Kidney (tissue), 22 donors: ENCODE results near the gene CILP2. TPM values are rescaled to one million over a fixed set of nuclear protein-coding genes. Genes with fewer than 3 reads are reported as not detected.

Experiments used
- DNase-seq, 5 donors: peaks; one replicate each; pipeline ENCODE4 v3.0.0-alpha.2; 2013 to 2020
- FAIRE-seq: peaks from 2 replicates; lab custom pipeline; 2012; peaks lifted over from hg19 to GRCh38; lab: Jason Lieb, UNC
- H3K27ac ChIP-seq, 2 donors: one replicate each; pipeline ENCODE4 v1.7.0; 2013; ENCODE audit warnings: low read depth in 2 of 2, low read length in 2 of 2, inconsistent platforms in 1 of 2
- H3K27me3 ChIP-seq: one replicate; pipeline ENCODE4 v1.7.1; 2013; ENCODE audit warnings: low read length, inconsistent platforms; ENCODE audit not compliant: control insufficient read depth, insufficient read depth
- H3K36me3 ChIP-seq, 3 donors: one replicate each; pipeline versions ENCODE4 v1.7.0 to v1.7.1; 2013; ENCODE audit warnings: low read length in 3 of 3, control low read depth in 1 of 3, inconsistent platforms in 1 of 3; ENCODE audit not compliant: insufficient read depth in 3 of 3, control insufficient read depth in 2 of 3
- H3K4me1 ChIP-seq, 3 donors: one replicate each; pipeline versions ENCODE4 v1.7.0 to v1.7.1; 2013; ENCODE audit warnings: low read length in 3 of 3, inconsistent platforms in 1 of 3, low read depth in 1 of 3; ENCODE audit not compliant: control insufficient read depth in 2 of 3, insufficient read depth in 2 of 3
- H3K4me3 ChIP-seq, 3 donors: one replicate each; pipeline versions ENCODE4 v1.7.0 to v1.8.1; 2013; ENCODE audit warnings: low read length in 3 of 3, control low read depth in 1 of 3, inconsistent platforms in 1 of 3
- H3K9ac ChIP-seq, 3 donors: one replicate each; pipeline versions ENCODE4 v1.7.0 to v1.7.1; 2013; ENCODE audit warnings: low read length in 3 of 3, control low read depth in 1 of 3, inconsistent platforms in 1 of 3
- H3K9me3 ChIP-seq, 3 donors: one replicate each; pipeline versions ENCODE4 v1.7.0 to v1.7.1; 2013; ENCODE audit warnings: low read length in 3 of 3, control low read depth in 1 of 3, inconsistent platforms in 1 of 3; ENCODE audit not compliant: control insufficient read depth in 2 of 3, insufficient read depth in 1 of 3
- intact Hi-C: fragments of 100-400 bp; cut with DNase I; formaldehyde crosslinking; loops from one replicate; pipeline ENCODE4 v1.11.1; 2022
- long read RNA-seq, 10 donors: library from polyadenylated mRNA in 1 of 10; unstranded in 1 of 10; transcript quantifications; one replicate each; pipeline ENCODE4 v2.0.0 and lab custom pipeline, GENCODE V29; 2021 to 2026
- polyA plus RNA-seq: library from polyadenylated mRNA; stranded (reverse); fragments of 350-450 nt; fragmentation: Illumina TruSeq; extraction: RNeasy Lipid Tissue Mini Kit (QIAGEN cat#74804); gene quantifications from one replicate; pipeline ENCODE4 v1.2.3, GENCODE V29; 2014; ENCODE audit warnings: low read depth, low replicate concordance; ENCODE audit not compliant: insufficient read depth
- total RNA-seq: library from RNA; stranded (reverse); fragmentation: NEBNext Ultra II Directional; extraction: Animal tissue kit (Norgen Biotek cat#: 25700); gene quantifications from one replicate; pipeline ENCODE4 v1.2.1, GENCODE V29; 2021
- TF ChIP-seq, protein P1 (sequence below): IDR thresholded peaks from 3 replicates; pipeline ENCODE4 v1.5.1; 2012; ENCODE audit warnings: mild to moderate bottlenecking, moderate library complexity, borderline replicate concordance; ENCODE audit not compliant: insufficient read depth; ENCODE audit errors: extremely low read depth
- donor health status: control.
- donor health status: control.
- donor health status: control.
- donor health status: control.
- donor health status: control.
- donor health status: DM: yes; HTN: yes; CAD: no.
- donor health status: Normal renal cell carcinoma (clear cell type).

Gene CILP2, protein sequence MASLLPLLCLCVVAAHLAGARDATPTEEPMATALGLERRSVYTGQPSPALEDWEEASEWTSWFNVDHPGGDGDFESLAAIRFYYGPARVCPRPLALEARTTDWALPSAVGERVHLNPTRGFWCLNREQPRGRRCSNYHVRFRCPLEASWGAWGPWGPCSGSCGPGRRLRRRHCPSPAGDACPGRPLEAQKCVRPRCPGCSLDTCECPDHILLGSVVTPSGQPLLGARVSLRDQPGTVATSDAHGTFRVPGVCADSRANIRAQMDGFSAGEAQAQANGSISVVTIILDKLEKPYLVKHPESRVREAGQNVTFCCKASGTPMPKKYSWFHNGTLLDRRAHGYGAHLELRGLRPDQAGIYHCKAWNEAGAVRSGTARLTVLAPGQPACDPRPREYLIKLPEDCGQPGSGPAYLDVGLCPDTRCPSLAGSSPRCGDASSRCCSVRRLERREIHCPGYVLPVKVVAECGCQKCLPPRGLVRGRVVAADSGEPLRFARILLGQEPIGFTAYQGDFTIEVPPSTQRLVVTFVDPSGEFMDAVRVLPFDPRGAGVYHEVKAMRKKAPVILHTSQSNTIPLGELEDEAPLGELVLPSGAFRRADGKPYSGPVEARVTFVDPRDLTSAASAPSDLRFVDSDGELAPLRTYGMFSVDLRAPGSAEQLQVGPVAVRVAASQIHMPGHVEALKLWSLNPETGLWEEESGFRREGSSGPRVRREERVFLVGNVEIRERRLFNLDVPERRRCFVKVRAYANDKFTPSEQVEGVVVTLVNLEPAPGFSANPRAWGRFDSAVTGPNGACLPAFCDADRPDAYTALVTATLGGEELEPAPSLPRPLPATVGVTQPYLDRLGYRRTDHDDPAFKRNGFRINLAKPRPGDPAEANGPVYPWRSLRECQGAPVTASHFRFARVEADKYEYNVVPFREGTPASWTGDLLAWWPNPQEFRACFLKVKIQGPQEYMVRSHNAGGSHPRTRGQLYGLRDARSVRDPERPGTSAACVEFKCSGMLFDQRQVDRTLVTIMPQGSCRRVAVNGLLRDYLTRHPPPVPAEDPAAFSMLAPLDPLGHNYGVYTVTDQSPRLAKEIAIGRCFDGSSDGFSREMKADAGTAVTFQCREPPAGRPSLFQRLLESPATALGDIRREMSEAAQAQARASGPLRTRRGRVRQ
- 0.41 TPM for total RNA-seq
- not detected for polyA plus RNA-seq
- long read RNA-seq, donor 1: 0 reads
- long read RNA-seq, donor 2: 0 reads
- long read RNA-seq, donor 3: 0 reads
- long read RNA-seq, donor 4: 0 reads
- long read RNA-seq, donor 5: 0 reads
- long read RNA-seq, donor 6: 0 reads
- long read RNA-seq, donor 7: 0 reads
- long read RNA-seq, donor 8: 0 reads
- long read RNA-seq, donor 9: 0 reads
- long read RNA-seq, donor 10: 0 reads

DNA sequence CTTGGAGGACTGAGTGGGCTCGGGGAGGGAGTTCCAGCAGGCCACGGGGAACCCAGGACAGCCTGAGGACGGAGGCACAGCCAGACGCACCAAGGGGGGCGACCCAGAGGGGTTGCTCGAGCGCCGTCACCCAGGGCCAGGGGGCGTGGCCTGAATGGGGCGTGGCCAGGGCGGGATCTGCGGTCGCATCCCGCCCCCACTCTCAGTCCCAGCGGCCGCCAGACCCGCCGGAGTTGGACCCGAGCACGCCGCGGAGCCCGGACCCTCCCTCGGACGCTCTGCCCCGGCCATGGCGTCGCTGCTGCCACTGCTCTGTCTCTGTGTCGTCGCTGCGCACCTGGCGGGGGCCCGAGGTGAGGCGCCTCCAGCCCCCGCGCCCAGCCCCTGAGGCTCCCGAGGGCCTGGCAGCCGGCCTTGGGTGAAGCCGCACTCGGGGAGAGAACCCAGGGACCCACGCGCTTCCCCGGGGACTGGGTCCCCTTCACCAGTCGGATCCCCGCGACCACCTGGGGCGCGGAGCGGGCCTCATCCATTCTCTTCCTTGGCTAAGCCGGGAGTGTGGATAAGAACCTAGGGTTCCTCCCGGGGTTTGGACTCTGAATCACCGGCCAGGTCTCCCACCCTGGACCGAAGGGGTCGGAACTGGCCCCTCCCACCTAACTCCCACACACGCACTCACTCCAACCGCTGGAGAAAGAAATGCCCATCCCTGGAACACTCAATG lies at the start of gene CILP2:
TSS of gene CILP2 (plus strand) at position 205 of the 724 bp plus-strand sequence. CDS start at position 290, 85 bp downstream.
- TF ChIP-seq, protein P1, sequence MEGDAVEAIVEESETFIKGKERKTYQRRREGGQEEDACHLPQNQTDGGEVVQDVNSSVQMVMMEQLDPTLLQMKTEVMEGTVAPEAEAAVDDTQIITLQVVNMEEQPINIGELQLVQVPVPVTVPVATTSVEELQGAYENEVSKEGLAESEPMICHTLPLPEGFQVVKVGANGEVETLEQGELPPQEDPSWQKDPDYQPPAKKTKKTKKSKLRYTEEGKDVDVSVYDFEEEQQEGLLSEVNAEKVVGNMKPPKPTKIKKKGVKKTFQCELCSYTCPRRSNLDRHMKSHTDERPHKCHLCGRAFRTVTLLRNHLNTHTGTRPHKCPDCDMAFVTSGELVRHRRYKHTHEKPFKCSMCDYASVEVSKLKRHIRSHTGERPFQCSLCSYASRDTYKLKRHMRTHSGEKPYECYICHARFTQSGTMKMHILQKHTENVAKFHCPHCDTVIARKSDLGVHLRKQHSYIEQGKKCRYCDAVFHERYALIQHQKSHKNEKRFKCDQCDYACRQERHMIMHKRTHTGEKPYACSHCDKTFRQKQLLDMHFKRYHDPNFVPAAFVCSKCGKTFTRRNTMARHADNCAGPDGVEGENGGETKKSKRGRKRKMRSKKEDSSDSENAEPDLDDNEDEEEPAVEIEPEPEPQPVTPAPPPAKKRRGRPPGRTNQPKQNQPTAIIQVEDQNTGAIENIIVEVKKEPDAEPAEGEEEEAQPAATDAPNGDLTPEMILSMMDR: no peak
- H3K9me3 ChIP-seq: no peaks in the 10 kb centered on the region
- no peak for FAIRE-seq
- no peak within 1 kb of the TSS for H3K4me3 ChIP-seq
- peaks cover 18% of the 10 kb centered on the region for H3K27me3 ChIP-seq
- H3K36me3 ChIP-seq: no peaks in the 10 kb centered on the region
- intact Hi-C loops: loop anchor here (10.0 kb wide), 1 partner anchor 427 kb away; no protein-coding TSS in a partner anchor
- DNase-seq: peak; percentile 56 to 85 (median 71)
- H3K9ac ChIP-seq: no peak within 1 kb of the TSS
- H3K27ac ChIP-seq: no peak within 1 kb of the TSS
- H3K4me1 ChIP-seq: peaks cover 0 to 17% (median 5%) of the 10 kb centered on the region in 3 donors

DNA sequence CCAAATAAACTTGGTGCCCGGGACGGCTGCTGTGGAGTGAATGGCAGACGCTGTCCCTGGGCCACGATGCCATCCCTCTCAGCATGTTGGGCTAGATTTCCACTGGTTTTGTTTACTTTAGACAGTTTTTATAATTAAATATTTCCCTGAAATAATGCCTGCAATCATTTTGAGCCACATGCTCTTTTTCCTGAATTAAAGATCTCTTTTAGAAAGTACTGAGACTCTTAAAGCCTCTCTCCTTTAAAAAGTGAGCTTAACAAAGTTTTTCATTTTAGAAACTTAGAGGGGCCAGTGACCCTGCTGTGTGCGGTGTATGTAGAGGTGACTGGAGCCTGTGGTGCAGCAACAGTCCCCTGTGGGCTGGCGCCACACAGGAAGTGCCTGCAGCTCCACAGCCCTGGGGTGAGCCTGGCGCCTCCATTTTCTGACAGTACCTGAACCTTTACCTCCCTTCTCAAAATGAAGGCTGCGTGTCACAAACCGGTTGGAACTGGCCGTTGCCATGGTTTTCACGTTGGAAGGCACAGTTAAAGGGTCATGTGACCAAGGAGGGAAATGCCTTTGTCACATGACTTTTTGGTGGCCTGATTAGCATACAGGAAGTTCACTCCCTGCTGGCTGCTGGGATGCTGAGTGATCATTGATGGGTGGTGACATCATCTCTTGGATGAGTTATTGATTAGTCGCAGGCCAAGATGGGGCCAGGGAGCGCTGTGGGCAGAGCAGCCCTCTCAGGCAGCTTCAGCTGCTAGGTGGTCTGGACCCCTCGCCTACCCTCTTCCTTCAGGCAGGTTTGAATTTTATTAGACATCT lies 49.0 kb upstream of the CILP2 start:
- H3K4me3 ChIP-seq: peak overlapping the region in 2 of 3 donors; percentile 32 to 40
- H3K27me3 ChIP-seq: no peaks in the 10 kb centered on the region
- H3K27ac ChIP-seq: peak overlapping the region; percentile 80 to 91
- no peaks in the 10 kb centered on the region for H3K9me3 ChIP-seq
- peak overlapping the region in 2 of 3 donors; percentile 26 to 70 for H3K9ac ChIP-seq
- peak; percentile 94 to 98 (median 97) for DNase-seq
- peaks cover 0 to 8% (median 3%) of the 10 kb centered on the region in 3 donors for H3K36me3 ChIP-seq
- FAIRE-seq: peak; percentile 93
- peaks cover 10 to 54% (median 45%) of the 10 kb centered on the region in 3 donors for H3K4me1 ChIP-seq
- intact Hi-C loops: no loop called here
- TF ChIP-seq, protein P1: no peak
